Panc1 (cell line): Measurements from ENCODE around the gene RNF6.

Source experiments
- POLR2AphosphoS5 ChIP-seq: IDR thresholded peaks from 2 replicates; pipeline ENCODE4 v1.6.1; 2012; ENCODE audit warnings: mild to moderate bottlenecking, low read depth, low read length, moderate library complexity
- SIN3A ChIP-seq: IDR thresholded peaks from 2 replicates; pipeline ENCODE4 v1.6.1; 2012; ENCODE audit warnings: low read depth, mild to moderate bottlenecking, low read length, moderate library complexity, borderline replicate concordance; ENCODE audit not compliant: insufficient read depth
- TF ChIP-seq, protein P1 (sequence below): fragments of 450-650 bp; IDR thresholded peaks from 2 replicates; pipeline ENCODE4 v1.5.1; 2017; ENCODE audit warnings: mild to moderate bottlenecking
- TF ChIP-seq, protein P2 (sequence below), 2 experiments: IDR thresholded peaks; 2 replicates each; pipeline ENCODE4 v1.6.1; 2011 to 2012; ENCODE audit warnings: low read depth in 2 of 2, control low read depth in 1 of 2, low read length in 1 of 2, mild to moderate bottlenecking in 1 of 2, moderate library complexity in 1 of 2; ENCODE audit not compliant: insufficient read depth in 1 of 2

DNA sequence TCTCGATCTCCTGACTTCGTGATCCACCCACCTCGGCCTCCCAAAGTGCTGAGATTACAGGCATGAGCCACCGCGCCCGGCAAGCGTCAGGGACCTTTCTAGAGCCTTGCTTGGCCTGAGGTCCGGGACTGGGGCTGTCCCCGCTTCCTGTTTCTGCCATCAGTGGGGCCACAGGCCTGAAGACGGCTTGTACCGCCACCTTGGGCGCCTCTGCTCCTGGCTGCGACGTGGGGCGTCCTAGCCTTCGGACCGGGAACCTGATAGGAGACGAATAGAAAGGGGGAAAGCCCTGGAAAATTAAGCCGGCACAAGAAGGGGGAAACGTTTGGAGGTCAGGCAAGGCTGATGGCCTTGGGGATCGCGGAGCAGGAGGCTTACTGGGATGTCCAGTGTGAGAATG is 35.1 kb downstream of the RNF6 start:
- TF ChIP-seq, protein P1, sequence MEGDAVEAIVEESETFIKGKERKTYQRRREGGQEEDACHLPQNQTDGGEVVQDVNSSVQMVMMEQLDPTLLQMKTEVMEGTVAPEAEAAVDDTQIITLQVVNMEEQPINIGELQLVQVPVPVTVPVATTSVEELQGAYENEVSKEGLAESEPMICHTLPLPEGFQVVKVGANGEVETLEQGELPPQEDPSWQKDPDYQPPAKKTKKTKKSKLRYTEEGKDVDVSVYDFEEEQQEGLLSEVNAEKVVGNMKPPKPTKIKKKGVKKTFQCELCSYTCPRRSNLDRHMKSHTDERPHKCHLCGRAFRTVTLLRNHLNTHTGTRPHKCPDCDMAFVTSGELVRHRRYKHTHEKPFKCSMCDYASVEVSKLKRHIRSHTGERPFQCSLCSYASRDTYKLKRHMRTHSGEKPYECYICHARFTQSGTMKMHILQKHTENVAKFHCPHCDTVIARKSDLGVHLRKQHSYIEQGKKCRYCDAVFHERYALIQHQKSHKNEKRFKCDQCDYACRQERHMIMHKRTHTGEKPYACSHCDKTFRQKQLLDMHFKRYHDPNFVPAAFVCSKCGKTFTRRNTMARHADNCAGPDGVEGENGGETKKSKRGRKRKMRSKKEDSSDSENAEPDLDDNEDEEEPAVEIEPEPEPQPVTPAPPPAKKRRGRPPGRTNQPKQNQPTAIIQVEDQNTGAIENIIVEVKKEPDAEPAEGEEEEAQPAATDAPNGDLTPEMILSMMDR = no peak
- TF ChIP-seq POLR2AphosphoS5 (no peak), SIN3A (no peak)
- TF ChIP-seq, protein P2, sequence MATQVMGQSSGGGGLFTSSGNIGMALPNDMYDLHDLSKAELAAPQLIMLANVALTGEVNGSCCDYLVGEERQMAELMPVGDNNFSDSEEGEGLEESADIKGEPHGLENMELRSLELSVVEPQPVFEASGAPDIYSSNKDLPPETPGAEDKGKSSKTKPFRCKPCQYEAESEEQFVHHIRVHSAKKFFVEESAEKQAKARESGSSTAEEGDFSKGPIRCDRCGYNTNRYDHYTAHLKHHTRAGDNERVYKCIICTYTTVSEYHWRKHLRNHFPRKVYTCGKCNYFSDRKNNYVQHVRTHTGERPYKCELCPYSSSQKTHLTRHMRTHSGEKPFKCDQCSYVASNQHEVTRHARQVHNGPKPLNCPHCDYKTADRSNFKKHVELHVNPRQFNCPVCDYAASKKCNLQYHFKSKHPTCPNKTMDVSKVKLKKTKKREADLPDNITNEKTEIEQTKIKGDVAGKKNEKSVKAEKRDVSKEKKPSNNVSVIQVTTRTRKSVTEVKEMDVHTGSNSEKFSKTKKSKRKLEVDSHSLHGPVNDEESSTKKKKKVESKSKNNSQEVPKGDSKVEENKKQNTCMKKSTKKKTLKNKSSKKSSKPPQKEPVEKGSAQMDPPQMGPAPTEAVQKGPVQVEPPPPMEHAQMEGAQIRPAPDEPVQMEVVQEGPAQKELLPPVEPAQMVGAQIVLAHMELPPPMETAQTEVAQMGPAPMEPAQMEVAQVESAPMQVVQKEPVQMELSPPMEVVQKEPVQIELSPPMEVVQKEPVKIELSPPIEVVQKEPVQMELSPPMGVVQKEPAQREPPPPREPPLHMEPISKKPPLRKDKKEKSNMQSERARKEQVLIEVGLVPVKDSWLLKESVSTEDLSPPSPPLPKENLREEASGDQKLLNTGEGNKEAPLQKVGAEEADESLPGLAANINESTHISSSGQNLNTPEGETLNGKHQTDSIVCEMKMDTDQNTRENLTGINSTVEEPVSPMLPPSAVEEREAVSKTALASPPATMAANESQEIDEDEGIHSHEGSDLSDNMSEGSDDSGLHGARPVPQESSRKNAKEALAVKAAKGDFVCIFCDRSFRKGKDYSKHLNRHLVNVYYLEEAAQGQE (IDR thresholded peaks at IDR 0.05; ENCODE audit: insufficient read depth in 1 of 2, low read depth in 2 of 2, low read length in 1 of 2) = no peak
